Activated CD4-positive, CD25-positive, alpha-beta regulatory T cell treated with anti-CD3 and anti-CD28 coated beads, Interleukin-2, amount 50 U/mL, for 16 hours (primary cell): ENCODE measurements around the gene METAP1D.
A peak's percentile ranks its signal among the peaks of the same experiment; 100 is the strongest.

ENCODE experiments used
- DNase-seq: peaks from one replicate; pipeline ENCODE4 v3.0.0-alpha.2; 2020; ENCODE audit warnings: low read depth, low spot score

The METAP1D gene

GRCh38 chr2:172091761-172092566 lies 92.2 kb downstream of the METAP1D start:
- no peak for DNase-seq

- DNase-seq = no peak
These were observed 93.1 kb downstream of the METAP1D start for GRCh38 chr2:172092716-172093415.

- no peak for DNase-seq
These were observed 93.9 kb downstream of the METAP1D start for GRCh38 chr2:172093416-172094293.

GRCh38 chr2:172094294-172095145 lies 94.8 kb downstream of the METAP1D start:
- DNase-seq = no peak

GRCh38 chr2:172095146-172095904 lies 95.6 kb downstream of the METAP1D start:
- DNase-seq = peak; percentile 42

GRCh38 chr2:172095905-172096625 lies 96.3 kb downstream of the METAP1D start:
- DNase-seq = no peak

- no peak for DNase-seq
These were observed 97.1 kb downstream of the METAP1D start for GRCh38 chr2:172096626-172097547.

- no peak for DNase-seq
These were observed 97.9 kb downstream of the METAP1D start for GRCh38 chr2:172097557-172098131.

- no peak for DNase-seq
These were observed 98.5 kb downstream of the METAP1D start for GRCh38 chr2:172098287-172098649.

GRCh38 chr2:172098650-172099471 lies 99.1 kb downstream of the METAP1D start:
- no peak for DNase-seq

- no peak for DNase-seq
These were observed 99.8 kb downstream of the METAP1D start for GRCh38 chr2:172099472-172100079.

GRCh38 chr2:172100080-172100934 lies 100.6 kb downstream of the METAP1D start:
- DNase-seq = no peak

- DNase-seq = no peak
These were observed 101.4 kb downstream of the METAP1D start for GRCh38 chr2:172100935-172101820.

- DNase-seq = no peak
These were observed 102.2 kb downstream of the METAP1D start for GRCh38 chr2:172101821-172102390.
